Upper lobe of left lung (tissue), 4 donors: ENCODE measurements around the gene EPN1.

Experiments
- CTCF ChIP-seq, 6 experiments: fragments of 450-650 bp in 4 of 6; fragments of 200-600 bp in 2 of 6; sonication (generic) in 2 of 6; IDR thresholded peaks; one replicate each; pipeline ENCODE4 v1.5.1; 2016 to 2019; ENCODE audit warnings: antibody characterized with exemption in 6 of 6
- EP300 ChIP-seq, 4 donors: sonication (generic); formaldehyde crosslinking; IDR thresholded peaks; one replicate each; pipeline ENCODE4 v1.5.1; 2017; ENCODE audit warnings: antibody characterized with exemption in 4 of 4, control low read depth in 2 of 4
- POLR2A ChIP-seq, 4 donors: fragments of 450-650 bp; IDR thresholded peaks; one replicate each; pipeline ENCODE4 v1.5.1; 2016 to 2017; ENCODE audit warnings: antibody characterized with exemption in 4 of 4, mild to moderate bottlenecking in 2 of 4
- POLR2AphosphoS5 ChIP-seq, 2 donors: sonication (generic); formaldehyde crosslinking; IDR thresholded peaks; one replicate each; pipeline ENCODE4 v1.5.1; 2017; ENCODE audit warnings: antibody characterized with exemption in 2 of 2

DNA sequence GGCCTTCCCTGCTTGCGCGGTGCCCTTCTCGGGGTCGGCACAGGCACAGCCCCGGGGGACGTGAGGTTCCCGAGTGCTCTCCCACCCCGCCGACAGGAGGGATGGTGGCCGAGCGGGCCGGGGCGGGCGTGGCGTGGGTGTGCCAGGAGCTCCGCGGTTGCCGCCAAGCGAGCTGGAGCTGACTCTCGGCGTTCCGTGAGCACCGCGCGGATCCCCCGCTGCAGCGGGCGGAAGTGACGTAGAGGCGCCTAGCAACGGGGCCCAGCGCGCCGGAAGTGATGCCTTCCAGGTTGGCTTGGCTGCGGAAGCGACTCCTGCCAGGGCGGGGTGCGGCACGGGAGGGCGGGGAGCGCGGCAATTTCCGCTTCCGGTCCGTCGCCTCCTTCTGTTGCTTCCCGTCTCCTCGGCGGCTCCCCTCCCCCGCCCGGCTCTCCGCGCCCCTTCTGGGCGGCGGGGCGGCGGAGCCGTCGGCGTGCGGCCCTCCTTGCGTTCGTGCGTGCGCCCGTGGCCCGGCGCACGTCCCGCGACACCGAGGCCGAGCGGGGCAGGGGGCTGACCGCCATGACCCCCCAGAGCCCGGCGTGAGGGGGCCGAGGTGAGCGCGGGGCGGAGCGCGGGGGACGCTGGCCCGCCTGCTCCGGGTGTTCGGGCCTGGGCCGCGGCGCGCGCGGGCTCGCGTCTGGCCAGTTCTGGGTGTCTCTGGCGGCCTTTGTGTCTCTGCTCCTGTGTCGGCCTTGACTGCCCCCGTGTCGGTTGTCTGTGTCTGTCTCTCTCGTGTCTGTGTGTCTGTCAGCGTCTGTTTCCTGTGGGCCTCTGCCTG is at the start of gene EPN1:
- TF ChIP-seq POLR2AphosphoS5 (IDR thresholded peaks at IDR 0.05) (peak; percentile 87 to 93), CTCF (IDR thresholded peaks at IDR 0.05) (peak in 3 of 6 experiments; percentile 14 to 29 (median 24)), POLR2A (IDR thresholded peaks at IDR 0.05) (peak in 1 of 4 donors; percentile 75), EP300 (IDR thresholded peaks at IDR 0.05) (peak in 2 of 4 donors; percentile 66 to 74)
